Stimulated activated CD4-positive, alpha-beta T cell treated with anti-CD3 and anti-CD28 coated beads, TNF-alpha, amount 100 ng/mL, for 24 hours (primary cell): ENCODE data around the gene SMPX.

Experiments
- DNase-seq, 3 experiments: peaks; one replicate each; pipeline ENCODE4 v3.0.0-alpha.2; 2020; ENCODE audit warnings: low read depth in 3 of 3

Gene SMPX

DNA sequence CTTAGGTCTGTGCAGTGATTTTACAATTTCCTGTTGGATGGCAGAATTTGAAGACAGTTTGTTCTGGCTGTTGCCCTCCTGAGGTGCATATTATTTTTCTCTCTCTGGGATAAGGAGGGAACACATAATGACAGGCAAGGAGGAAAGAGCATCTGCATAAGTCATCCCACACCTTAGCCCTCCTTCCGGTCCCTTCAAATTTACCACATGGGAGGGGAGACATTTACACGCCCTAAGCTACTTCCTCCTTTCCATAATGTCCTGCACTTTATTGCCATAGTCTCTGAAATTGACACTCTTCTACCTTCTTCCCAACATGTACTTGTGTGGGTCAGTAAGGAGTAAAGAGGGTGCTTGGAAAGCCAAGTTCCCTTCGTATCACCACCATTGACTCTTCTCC lies 13.9 kb downstream of the SMPX start:
- DNase-seq, result no peak

DNA sequence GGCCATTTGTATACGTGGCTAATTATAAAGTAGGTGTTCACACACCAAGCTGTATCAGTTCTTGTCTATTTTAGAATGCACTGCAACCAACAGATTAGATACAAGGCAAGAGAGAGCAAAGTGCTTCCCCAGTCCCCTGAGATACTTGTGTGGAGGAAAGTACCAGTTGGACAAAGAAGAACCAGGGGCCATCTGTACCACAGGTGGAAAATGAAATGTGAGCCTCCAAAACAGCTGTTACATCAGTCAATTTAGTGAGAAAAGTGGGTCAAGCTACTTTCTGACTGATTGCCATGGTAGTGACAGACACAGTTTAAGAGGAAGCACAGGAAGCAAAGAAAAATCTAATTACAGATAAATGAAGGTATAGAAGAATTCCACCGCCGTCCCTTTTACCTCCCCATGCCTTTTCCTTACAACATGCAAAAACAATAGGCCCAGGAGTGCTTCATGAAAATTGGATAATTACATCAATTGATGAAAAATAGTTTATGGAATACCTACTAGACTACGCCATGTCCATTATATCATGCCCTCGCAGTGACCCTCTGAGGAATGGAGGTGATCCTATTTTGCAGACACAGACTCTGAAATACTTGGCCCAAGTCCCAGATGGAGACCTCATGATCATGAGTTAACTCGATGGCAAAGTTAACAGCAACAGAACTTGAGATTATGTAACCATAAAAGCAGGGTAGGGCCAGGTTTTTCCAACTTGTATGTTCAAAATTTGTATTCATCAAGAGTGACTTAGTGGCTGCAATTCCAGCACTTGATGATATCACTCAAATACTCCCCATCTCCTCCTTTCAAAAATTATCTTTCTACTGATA lies 15.8 kb downstream of the SMPX start:
- DNase-seq, result no peak

- no peak for DNase-seq
Observed at GRCh38 chrX:21741364-21741763, 16.6 kb downstream of the SMPX start.

DNA sequence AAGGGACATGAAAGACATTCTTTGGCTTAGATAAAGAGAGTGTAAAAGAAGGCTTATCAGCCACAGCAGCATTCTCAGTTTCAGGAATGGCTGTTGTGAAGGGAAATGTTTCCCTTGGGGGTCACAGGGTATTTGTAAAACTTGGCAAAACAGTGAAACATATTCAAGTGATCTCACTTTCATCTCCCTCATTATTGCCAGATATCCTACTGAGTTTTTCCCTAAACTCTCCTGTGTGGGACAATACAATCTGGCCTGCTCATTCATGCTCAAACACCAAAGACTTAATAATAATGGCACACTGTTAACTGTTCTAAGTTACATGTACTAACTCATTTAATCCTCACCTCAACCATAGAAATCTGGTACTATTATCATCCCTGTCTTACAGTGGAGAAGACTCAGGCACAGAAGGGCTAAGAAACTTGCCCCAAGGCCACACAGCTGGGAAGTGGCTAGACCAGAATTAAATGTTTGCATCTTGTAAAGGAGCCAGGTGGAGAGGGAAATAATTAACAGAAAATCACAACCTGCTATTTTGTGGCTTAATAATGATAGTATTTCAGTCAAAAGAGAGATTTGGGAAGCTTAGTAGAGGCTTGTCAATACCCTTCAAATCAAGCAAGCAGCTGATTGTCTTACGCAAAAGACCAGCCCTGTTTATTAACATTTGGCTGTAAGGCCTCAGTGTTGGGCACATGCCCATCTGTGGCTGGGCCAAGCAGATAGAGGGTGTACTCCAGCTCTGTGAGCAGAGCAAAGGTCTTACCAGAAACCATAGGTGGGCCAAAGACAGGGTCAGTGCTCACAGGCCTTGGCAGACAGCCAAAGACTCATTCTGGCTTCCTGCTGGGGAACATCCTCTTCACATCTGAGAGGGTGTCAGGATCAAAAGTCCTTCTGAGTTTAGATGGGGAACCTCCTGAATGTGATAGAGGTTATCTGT lies 17.3 kb downstream of the SMPX start:
- no peak for DNase-seq

DNA sequence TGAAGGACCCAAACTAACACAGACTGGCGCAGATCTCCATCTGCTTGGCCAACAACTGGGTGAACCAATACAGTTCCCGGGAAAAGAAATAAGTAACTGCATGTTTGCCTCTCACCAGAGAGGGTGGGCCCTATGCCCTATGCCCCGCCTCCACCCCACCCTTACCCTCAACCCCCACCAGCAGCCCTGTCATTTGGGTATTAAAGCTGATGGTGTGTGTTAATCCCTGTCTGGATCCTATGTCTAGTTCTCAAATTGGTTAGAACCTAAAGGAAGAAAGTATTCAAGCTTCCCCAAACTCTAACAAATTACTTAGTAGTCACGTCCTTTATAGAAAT lies 19.0 kb downstream of the SMPX start:
- DNase-seq, result no peak

- no peak for DNase-seq
Observed at GRCh38 chrX:21738210-21738949, 19.5 kb downstream of the SMPX start.

GRCh38 chrX:21735768-21736127 lies 22.2 kb downstream of the SMPX start:
- DNase-seq, result no peak

GRCh38 chrX:21735038-21735767 lies 22.7 kb downstream of the SMPX start:
- DNase-seq, result no peak

DNA sequence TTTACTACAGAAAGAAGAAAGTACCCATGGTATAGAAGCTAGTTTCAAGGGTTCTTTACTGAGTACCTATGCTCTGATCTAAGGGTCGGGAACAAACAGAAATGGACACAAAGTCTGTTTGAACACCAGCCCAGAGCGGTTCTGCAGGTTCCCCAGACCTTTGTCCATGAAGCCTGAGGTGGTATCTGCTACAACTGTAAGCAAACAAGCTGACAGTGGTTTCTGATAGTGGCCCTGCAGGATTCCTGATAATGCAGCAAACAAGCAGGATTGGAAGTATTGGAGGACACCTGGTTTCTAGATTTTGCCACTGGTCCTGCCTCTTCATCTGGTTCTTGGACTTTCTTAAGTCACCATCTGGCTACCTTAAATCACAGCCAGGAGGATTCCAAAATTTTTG lies 23.7 kb downstream of the SMPX start:
- DNase-seq, result no peak

- DNase-seq, result no peak
Observed at GRCh38 chrX:21733705-21734104, 24.2 kb downstream of the SMPX start.

DNA sequence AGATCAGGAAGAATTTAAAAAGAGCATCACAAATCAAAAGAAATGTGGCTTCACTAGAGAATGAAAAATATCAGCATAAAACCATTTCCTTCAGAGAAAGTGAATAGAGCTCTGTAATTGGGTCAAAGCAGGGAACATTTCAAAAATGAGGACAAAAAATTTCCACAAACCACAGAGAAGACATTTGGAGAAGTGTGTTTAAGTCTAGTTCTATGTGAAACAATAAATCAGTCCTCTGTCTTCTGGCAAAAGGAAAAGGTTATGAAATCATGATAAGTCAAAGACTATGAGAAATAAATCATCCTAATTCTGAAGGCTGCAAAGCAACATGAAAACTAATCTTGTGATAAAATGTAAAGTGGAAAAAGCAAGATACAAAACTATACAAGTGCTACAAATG lies 27.9 kb downstream of the SMPX start:
- no peak for DNase-seq

DNA sequence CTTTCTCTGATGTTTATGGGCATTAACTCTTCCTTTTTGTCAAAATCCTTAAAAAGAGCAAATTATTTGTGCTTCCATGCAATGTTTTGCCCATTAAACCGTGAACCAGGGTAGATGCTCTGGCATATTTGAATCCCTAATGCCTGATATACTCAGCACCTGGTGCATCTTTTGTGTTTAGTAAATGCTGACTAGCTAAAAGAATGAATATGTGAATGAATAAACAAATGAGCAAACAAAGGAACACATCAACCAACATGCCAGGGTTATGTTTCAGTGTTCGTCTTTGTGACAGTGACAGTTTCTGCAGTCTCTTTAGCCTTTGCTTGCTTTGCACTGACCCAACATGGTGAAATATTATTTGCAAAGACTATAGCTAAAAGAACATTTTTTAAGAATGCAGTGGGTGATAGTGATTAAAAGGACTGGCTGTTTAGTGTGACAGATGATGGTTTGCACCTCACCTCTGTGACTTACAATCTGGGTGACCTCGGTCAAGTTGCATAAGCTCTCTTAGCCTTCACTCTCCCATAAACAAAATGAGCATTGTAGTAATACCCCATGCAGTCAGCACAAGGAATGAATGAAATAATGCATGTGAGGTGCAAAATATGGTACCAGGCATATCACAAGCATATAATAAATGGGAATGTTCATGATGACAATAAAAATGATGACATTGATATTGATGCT lies 29.5 kb downstream of the SMPX start:
- DNase-seq, result no peak

DNA sequence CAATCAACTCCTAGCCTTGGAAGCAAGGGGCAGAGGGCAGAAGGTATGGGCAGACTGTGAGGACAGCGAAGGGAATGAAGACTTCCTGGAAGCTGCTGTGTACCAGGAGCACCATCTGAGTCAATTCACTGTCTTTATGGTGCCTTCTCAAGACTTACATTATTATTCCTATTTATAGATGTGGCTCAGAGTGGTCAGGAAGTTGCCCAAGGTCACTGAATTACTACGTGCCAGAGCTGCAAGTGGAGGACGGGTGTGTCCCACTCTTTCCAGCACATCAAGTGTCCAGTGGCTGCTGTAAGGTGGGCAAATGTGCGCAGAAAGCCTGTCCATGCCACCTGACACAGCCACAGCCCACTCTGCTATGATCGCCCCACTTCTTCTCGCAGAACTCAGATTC lies 32.0 kb downstream of the SMPX start:
- no peak for DNase-seq

DNA sequence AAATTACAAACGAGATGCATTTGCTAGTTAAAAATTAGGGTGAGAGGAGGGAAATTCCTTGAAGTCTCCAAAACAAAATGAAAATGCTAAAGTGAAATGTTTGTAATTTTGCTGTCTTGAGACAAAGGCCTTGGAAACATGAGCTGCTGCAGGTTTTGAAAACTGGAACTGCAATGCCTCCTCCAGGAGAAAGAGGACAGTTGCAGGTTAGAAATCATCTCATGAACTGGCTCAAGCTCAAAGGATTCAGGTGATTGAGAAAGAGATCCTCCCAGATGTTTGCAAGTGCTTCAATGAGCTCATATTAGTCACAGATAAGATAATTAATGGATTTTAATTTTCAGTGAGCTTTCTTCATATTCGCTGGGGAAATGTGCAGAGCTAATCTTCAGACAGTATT lies 32.4 kb downstream of the SMPX start:
- DNase-seq, result no peak

DNA sequence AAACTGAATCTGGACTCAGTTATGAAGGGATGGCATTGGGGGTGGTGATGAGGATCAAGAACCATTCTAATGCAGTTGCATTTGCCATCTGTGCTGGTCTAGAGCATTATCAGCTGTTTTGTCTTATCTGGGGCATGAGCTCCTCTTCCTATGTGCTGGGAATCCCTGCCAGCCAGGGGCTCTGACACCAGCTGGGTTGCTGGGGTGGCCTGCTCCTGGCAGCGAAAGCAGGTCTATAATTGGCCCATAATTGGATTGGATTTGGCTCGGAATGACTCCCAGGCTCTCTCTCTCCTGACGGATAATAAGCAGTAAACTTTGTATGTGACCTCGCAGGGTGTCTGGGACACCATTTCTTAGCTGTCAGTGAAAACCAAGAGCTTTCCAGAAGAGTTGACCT lies 34.1 kb downstream of the SMPX start:
- DNase-seq, result no peak

DNA sequence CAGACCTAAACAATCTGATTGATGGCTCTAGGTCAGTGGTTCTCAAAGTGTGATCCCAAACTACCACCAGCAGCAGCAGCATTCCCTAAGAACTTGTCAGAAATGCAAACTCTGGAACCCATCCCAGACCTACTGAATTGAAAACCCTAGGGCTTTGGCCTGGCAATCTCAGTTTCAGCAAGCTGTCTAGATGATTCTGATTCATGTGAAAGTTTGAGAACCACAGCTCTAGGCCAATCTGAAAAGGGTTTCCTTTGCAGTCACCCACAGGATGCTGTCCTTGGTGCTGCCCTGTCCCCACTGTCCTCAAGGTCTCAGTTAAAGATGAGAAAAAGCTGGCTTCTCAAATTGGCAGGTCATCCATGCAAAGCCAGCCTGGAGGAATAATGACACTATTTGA lies 34.8 kb downstream of the SMPX start:
- no peak for DNase-seq

DNA sequence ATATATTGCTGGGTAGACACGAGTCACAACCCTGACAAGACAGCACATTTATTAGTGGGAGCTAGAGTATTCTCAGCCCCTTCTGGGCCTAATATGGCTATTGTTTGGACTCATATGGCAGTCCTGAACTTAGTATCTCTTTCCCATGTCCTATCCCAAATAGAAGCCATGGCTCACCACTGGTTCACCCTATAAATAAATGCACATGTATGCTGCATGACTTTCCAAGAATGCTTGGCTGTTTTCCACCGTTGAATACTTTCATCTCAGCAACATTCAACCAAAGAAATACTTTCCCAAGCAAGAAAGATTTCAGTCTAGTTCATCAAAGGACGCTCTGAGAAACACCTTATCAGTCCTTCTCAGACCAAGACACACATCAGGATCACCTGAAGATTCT lies 36.7 kb downstream of the SMPX start:
- no peak for DNase-seq

DNA sequence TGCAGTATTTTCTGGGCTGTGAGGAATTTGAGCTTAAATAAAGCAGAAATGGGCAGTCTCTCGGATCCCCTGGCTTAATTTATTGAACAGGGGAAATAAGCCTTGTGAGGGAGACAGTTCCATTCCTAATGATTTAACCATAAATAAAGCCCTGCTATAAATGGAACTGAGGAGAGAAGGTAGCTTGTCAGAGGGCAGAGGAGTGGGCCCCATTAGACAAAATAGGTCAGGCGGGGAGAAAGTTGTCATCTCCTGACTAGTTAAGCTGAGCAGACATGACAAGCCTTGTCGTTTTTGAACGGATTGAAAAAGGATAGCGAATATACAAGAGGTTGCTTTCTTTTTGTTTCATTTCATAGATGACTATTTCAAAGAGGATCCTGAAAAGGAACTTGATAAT lies 39.3 kb downstream of the SMPX start:
- no peak for DNase-seq

DNA sequence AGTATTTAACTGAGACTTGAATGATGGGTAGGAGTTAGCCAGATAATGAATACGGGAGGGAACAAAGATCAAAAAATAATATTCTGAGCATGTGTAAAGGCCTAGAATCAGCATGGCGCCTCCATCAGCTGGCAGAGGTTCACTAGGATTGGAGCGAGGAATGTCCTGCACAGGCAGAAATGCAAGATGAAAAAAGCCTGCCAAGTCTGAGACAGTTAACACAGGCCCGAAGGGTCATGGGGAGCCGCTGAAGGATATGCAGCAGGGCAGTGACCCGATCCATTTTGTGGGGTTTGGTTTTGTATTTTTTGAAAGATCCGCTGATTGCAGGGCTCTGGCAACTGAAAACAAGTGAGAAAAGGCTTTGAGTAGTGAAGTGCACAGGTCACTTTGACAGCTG lies 40.1 kb downstream of the SMPX start:
- DNase-seq, result no peak

DNA sequence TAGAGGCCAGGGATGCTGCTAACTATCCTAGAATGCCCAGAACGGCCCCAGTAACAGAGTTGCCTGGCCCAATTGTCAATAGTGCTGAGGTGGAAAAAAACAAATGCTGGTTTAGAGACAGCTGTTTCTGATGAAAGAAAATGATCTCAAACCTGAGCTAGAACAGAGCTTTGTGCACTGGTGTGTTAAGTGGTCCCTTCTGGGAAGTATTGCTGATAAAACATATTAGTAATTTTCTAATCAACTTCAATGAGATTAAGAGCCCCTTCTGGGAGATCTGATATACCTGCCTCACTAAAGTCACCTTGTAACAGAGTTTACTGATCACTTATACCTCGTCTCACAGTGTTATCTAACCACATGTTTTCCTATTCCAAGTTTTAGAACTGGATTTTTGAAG lies 42.1 kb downstream of the SMPX start:
- no peak for DNase-seq

DNA sequence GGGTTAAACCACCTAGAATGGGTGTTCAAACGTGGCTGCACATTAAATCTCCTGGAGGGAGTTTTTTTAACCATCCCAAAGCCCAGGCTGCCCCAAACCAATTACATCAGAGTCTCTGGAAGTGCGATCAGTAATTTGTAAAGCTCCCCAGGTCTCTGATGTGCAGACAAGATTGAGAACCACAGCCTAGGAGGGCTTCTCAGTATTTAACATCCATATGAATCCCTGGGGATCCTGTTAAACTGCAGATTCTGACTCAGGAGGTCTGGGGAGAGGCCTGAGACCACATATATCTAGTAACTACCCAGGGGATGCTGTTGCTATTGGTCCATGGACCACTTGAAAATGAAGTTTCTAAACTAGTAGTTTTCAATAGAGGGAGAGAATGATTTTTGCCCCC lies 42.6 kb downstream of the SMPX start:
- DNase-seq, result no peak
